IPS DF 19.7 (cell line): ENCODE measurements around the gene VWA3B.
"Not testable (repeated sequence)": the region's sequence is repeated elsewhere in the genome, so short reads cannot be mapped to it uniquely, and the experiment has no call there.

Experiments
- DNase-seq: peaks from one replicate; pipeline ENCODE4 v3.0.0-alpha.2; 2013; ENCODE audit warnings: low read depth, low spot score

VWA3B gene

GRCh38 chr2:98088261-98088660 is 1.3 kb downstream of the VWA3B start:
- DNase-seq: no peak

GRCh38 chr2:98089941-98090340 is 3.0 kb downstream of the VWA3B start:
- DNase-seq: no peak

GRCh38 chr2:98090951-98091350 is 4.0 kb downstream of the VWA3B start:
- no peak for DNase-seq

GRCh38 chr2:98091738-98092137 is 4.8 kb downstream of the VWA3B start:
- no peak for DNase-seq

- DNase-seq: no peak
Measured at GRCh38 chr2:98093146-98093545, 6.2 kb downstream of the VWA3B start.

GRCh38 chr2:98093611-98094010 is 6.6 kb downstream of the VWA3B start:
- no peak for DNase-seq

GRCh38 chr2:98099939-98100743 is 13.2 kb downstream of the VWA3B start:
- no peak for DNase-seq

GRCh38 chr2:98102315-98102714 is 15.3 kb downstream of the VWA3B start:
- not testable (repeated sequence) for DNase-seq

- no peak for DNase-seq
Measured at GRCh38 chr2:98102878-98103277, 15.9 kb downstream of the VWA3B start.

- no peak for DNase-seq
Measured at GRCh38 chr2:98108110-98108509, 21.1 kb downstream of the VWA3B start.

- DNase-seq: no peak
Measured at GRCh38 chr2:98110741-98111140, 23.8 kb downstream of the VWA3B start.

- no peak for DNase-seq
Measured at GRCh38 chr2:98114643-98115330, 27.8 kb downstream of the VWA3B start.

GRCh38 chr2:98118161-98118560 is 31.2 kb downstream of the VWA3B start:
- DNase-seq: no peak

- DNase-seq: no peak
Measured at GRCh38 chr2:98118852-98119251, 31.9 kb downstream of the VWA3B start.

- DNase-seq: no peak
Measured at GRCh38 chr2:98121149-98121548, 34.2 kb downstream of the VWA3B start.

- no peak for DNase-seq
Measured at GRCh38 chr2:98122524-98122923, 35.6 kb downstream of the VWA3B start.

GRCh38 chr2:98123286-98123685 is 36.3 kb downstream of the VWA3B start:
- DNase-seq: no peak

GRCh38 chr2:98126061-98126460 is 39.1 kb downstream of the VWA3B start:
- no peak for DNase-seq

GRCh38 chr2:98127229-98127989 is 40.4 kb downstream of the VWA3B start:
- DNase-seq: no peak

- DNase-seq: no peak
Measured at GRCh38 chr2:98128556-98129109, 41.7 kb downstream of the VWA3B start.

- not testable (repeated sequence) for DNase-seq
Measured at GRCh38 chr2:98130073-98130472, 43.1 kb downstream of the VWA3B start.
